Osteoblast (primary cell): ENCODE data around the gene EIF2B1. TPM values are rescaled to one million over a fixed set of nuclear protein-coding genes. Genes with fewer than 3 reads are reported as not detected.
"Not testable (repeated sequence)": the region's sequence is repeated elsewhere in the genome, so short reads cannot be mapped to it uniquely, and the experiment has no call there.

ENCODE experiments used
- DNase-seq: peaks from one replicate; pipeline ENCODE4 v3.0.0; 2011; ENCODE audit warnings: low spot score, mixed read lengths; ENCODE audit not compliant: insufficient read length; ENCODE audit errors: missing footprints
- H2AFZ ChIP-seq: 2 replicates; pipeline ENCODE4 v1.6.0; 2011; ENCODE audit warnings: mild to moderate bottlenecking, low read length
- H3K27ac ChIP-seq: 2 replicates; pipeline ENCODE4 v1.5.1; 2011; ENCODE audit warnings: mild to moderate bottlenecking, low read depth, low read length, moderate library complexity
- H3K27me3 ChIP-seq: 2 replicates; pipeline ENCODE4 v1.6.0; 2012; ENCODE audit warnings: mild to moderate bottlenecking, control low read depth, inconsistent platforms, low read length, moderate library complexity; ENCODE audit not compliant: insufficient read depth
- H3K36me3 ChIP-seq: 2 replicates; pipeline ENCODE4 v1.5.1; 2011; ENCODE audit warnings: mild to moderate bottlenecking, low read length, control low read depth, moderate library complexity; ENCODE audit not compliant: insufficient read depth
- H3K4me1 ChIP-seq: 2 replicates; pipeline ENCODE4 v1.5.1; 2011; ENCODE audit warnings: mild to moderate bottlenecking, low read length, control low read depth, moderate library complexity; ENCODE audit not compliant: insufficient read depth
- H3K4me2 ChIP-seq: 2 replicates; pipeline ENCODE4 v1.6.0; 2011; ENCODE audit warnings: mild to moderate bottlenecking, low read length; ENCODE audit not compliant: insufficient read depth
- H3K4me3 ChIP-seq: fragments of 200-600 bp; sonication (generic); 3 replicates; pipeline ENCODE4 v1.5.1; 2012; ENCODE audit warnings: mild to moderate bottlenecking, low read length, inconsistent platforms; ENCODE audit not compliant: insufficient read depth
- H3K79me2 ChIP-seq: 2 replicates; pipeline ENCODE4 v1.6.0; 2012; ENCODE audit warnings: mild to moderate bottlenecking, low read length, control low read depth, inconsistent platforms; ENCODE audit not compliant: insufficient read depth
- H3K9me3 ChIP-seq: 2 replicates; pipeline ENCODE4 v1.5.1; 2011; ENCODE audit warnings: low read depth, low read length, control low read depth
- H4K20me1 ChIP-seq: 2 replicates; pipeline ENCODE4 v1.6.0; 2012; ENCODE audit warnings: mild to moderate bottlenecking, low read length, control low read depth; ENCODE audit not compliant: insufficient read depth
- total RNA-seq: library from RNA; depleted of rRNA; stranded (reverse); fragments of >200 nt; gene quantifications from 2 replicates; pipeline ENCODE4 v1.2.3, GENCODE V29; 2012
- TF ChIP-seq, protein P1 (sequence below): IDR thresholded peaks from 2 replicates; pipeline ENCODE4 v1.5.1; 2011; ENCODE audit warnings: mild to moderate bottlenecking, low read depth, low read length, moderate library complexity; ENCODE audit errors: extremely low read depth

EIF2B1 gene
- total RNA-seq, 1 donor = 32.6 TPM

DNA sequence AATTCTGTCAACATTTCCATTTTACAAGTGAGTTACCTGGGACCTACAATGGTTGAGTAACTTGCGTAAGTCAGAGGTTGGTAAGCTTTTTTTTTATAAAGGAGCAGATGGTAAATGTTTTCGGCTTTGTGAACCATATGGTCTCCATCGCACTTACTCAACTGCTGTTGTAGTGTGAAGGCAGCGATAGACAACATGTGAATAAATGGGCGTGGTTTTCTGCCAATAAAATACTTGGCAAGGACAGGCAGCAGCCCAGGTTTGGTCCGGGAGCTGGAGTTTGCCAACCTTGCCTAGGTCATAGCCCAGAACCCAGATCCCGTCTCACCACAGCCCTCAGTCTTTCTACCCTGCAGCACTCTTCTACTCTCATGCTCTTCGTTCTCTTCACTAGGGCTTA lies 25.3 kb downstream of the EIF2B1 start:
- no peak overlapping the region for H3K4me2 ChIP-seq
- no peaks in the 10 kb centered on the region for H3K27me3 ChIP-seq
- peaks cover 2% of the 10 kb centered on the region for H4K20me1 ChIP-seq
- H3K4me1 ChIP-seq = no peaks in the 10 kb centered on the region
- peaks cover 63% of the 10 kb centered on the region for H3K36me3 ChIP-seq
- no peak for DNase-seq
- H3K4me3 ChIP-seq = no peak overlapping the region
- TF ChIP-seq, protein P1, sequence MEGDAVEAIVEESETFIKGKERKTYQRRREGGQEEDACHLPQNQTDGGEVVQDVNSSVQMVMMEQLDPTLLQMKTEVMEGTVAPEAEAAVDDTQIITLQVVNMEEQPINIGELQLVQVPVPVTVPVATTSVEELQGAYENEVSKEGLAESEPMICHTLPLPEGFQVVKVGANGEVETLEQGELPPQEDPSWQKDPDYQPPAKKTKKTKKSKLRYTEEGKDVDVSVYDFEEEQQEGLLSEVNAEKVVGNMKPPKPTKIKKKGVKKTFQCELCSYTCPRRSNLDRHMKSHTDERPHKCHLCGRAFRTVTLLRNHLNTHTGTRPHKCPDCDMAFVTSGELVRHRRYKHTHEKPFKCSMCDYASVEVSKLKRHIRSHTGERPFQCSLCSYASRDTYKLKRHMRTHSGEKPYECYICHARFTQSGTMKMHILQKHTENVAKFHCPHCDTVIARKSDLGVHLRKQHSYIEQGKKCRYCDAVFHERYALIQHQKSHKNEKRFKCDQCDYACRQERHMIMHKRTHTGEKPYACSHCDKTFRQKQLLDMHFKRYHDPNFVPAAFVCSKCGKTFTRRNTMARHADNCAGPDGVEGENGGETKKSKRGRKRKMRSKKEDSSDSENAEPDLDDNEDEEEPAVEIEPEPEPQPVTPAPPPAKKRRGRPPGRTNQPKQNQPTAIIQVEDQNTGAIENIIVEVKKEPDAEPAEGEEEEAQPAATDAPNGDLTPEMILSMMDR = no peak
- H2AFZ ChIP-seq = no peak overlapping the region
- H3K79me2 ChIP-seq = peaks cover 67% of the 10 kb centered on the region
- no peak overlapping the region for H3K27ac ChIP-seq
- H3K9me3 ChIP-seq = no peaks in the 10 kb centered on the region

DNA sequence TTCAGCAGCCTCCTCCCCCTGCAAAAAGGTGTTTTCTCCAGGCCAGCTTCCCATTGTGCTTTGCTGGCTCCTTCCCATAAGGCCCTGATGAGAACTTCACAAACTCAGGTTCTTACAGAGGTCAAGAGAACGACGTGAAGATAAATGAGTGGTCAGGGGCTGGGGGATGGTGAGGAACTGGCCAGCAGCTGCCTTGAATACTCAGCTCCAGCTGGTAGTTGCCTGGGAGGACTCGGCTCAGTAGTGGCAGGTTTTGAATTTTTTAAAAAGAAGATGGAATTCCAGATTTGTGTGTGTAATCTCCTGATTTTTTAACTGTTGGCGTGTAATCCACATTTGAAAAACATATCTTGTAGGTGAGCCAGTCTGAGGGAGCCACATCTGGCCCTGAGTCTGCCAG lies 25.7 kb downstream of the EIF2B1 start:
- Histone ChIP-seq H4K20me1 (peaks cover 6% of the 10 kb centered on the region), H3K9me3 (no peaks in the 10 kb centered on the region), H3K36me3 (peaks cover 59% of the 10 kb centered on the region), H3K4me1 (peaks cover 4% of the 10 kb centered on the region), H3K4me2 (no peak overlapping the region), H2AFZ (no peak overlapping the region), H3K4me3 (no peak overlapping the region), H3K27ac (no peak overlapping the region), H3K79me2 (peaks cover 72% of the 10 kb centered on the region), H3K27me3 (no peaks in the 10 kb centered on the region)
- TF ChIP-seq, protein P1 = no peak
- no peak for DNase-seq

GRCh38 chr12:123603495-123603894 lies 30.0 kb downstream of the EIF2B1 start:
- Histone ChIP-seq H3K36me3 (peaks cover 41% of the 10 kb centered on the region), H3K79me2 (peaks cover 70% of the 10 kb centered on the region)
- H3K4me3 ChIP-seq, H3K27me3 ChIP-seq, DNase-seq, H2AFZ ChIP-seq, H3K4me1 ChIP-seq, H3K27ac ChIP-seq, H3K9me3 ChIP-seq, H4K20me1 ChIP-seq, H3K4me2 ChIP-seq: not testable (repeated sequence)

- no peaks in the 10 kb centered on the region for H3K27me3 ChIP-seq
- TF ChIP-seq, protein P1 = no peak
- H3K79me2 ChIP-seq = peaks cover 70% of the 10 kb centered on the region
- no peaks in the 10 kb centered on the region for H3K9me3 ChIP-seq
- peak; percentile 81 for DNase-seq
- H3K27ac ChIP-seq = peak overlapping the region; percentile 87
- H3K36me3 ChIP-seq = peaks cover 41% of the 10 kb centered on the region
- H3K4me3 ChIP-seq = peak overlapping the region; percentile 95
- peak overlapping the region; percentile 99 for H3K4me2 ChIP-seq
- peaks cover 7% of the 10 kb centered on the region for H3K4me1 ChIP-seq
- H2AFZ ChIP-seq = peak overlapping the region; percentile 98
- peaks cover 6% of the 10 kb centered on the region for H4K20me1 ChIP-seq
Measured at GRCh38 chr12:123602651-123603195, 30.8 kb downstream of the EIF2B1 start.
